CD4-positive, alpha-beta memory T cell (primary cell): ENCODE data around the gene NDUFA8. TPM values are rescaled to one million over a fixed set of nuclear protein-coding genes. Genes with fewer than 3 reads are reported as not detected.

Experiments used
- CTCF ChIA-PET: fragments of 350-600 bp; sonication (Branson Sonifier 250); formaldehyde crosslinking; loops from one replicate; lab custom pipeline; 2021; ENCODE audit warnings: inconsistent platforms; ENCODE audit not compliant: partially characterized antibody; lab: Charles Lee
- POLR2A ChIA-PET: fragments of 350-600 bp; sonication (Branson Sonifier 250); formaldehyde crosslinking; loops from one replicate; lab custom pipeline; 2021; ENCODE audit not compliant: partially characterized antibody; lab: Charles Lee
- DNase-seq, 5 donors: peaks; one replicate each; pipeline versions ENCODE4 v3.0.0 to v3.0.0-alpha.2; 2020 to 2022; ENCODE audit warnings: mixed read lengths in 1 of 5
- H3K27ac ChIP-seq: one replicate; pipeline ENCODE4 v1.7.0; 2013; ENCODE audit warnings: low read depth, low read length
- H3K27me3 ChIP-seq: 2 replicates; pipeline ENCODE4 v1.7.0; 2013; ENCODE audit warnings: mild to moderate bottlenecking, low read length, moderate library complexity; ENCODE audit not compliant: insufficient read depth
- H3K36me3 ChIP-seq: 2 replicates; pipeline ENCODE4 v1.7.0; 2013; ENCODE audit warnings: mild to moderate bottlenecking, low read length, moderate library complexity; ENCODE audit not compliant: insufficient read depth
- H3K4me1 ChIP-seq: 2 replicates; pipeline ENCODE4 v1.7.0; 2013; ENCODE audit warnings: mild to moderate bottlenecking, low read length, moderate library complexity; ENCODE audit not compliant: insufficient read depth
- H3K4me3 ChIP-seq, 2 donors: one replicate each; pipeline ENCODE4 v1.7.0; 2013; ENCODE audit warnings: low read length in 2 of 2, mild to moderate bottlenecking in 1 of 2
- H3K9me3 ChIP-seq, 2 donors: one replicate each; pipeline ENCODE4 v1.7.0; 2013; ENCODE audit warnings: low read length in 2 of 2, control low read depth in 1 of 2; ENCODE audit not compliant: control insufficient read depth in 1 of 2
- H3K27ac Mint-ChIP-seq, 7 donors: one replicate each; pipeline ENCODE4 v1.8.0; 2020 to 2021; ENCODE audit warnings: mixed read lengths in 7 of 7, mild to moderate bottlenecking in 6 of 7, inconsistent platforms in 3 of 7, moderate library complexity in 3 of 7
- H3K27me3 Mint-ChIP-seq, 2 donors: one replicate each; pipeline ENCODE4 v1.8.0; 2020 to 2021; ENCODE audit warnings: mixed read lengths in 2 of 2
- H3K36me3 Mint-ChIP-seq, 2 donors: one replicate each; pipeline ENCODE4 v1.8.0; 2020 to 2021; ENCODE audit warnings: mixed read lengths in 2 of 2, inconsistent platforms in 1 of 2, mild to moderate bottlenecking in 1 of 2
- H3K4me1 Mint-ChIP-seq, 4 donors: one replicate each; pipeline ENCODE4 v1.8.0; 2020 to 2021; ENCODE audit warnings: mixed read lengths in 4 of 4, mild to moderate bottlenecking in 1 of 4
- H3K4me3 Mint-ChIP-seq, 8 donors: one replicate each; pipeline ENCODE4 v1.8.0; 2020 to 2021; ENCODE audit warnings: mixed read lengths in 8 of 8, mild to moderate bottlenecking in 7 of 8, moderate library complexity in 6 of 8, inconsistent platforms in 3 of 8
- H3K9me3 Mint-ChIP-seq, 8 donors: one replicate each; pipeline ENCODE4 v1.8.0; 2020 to 2021; ENCODE audit warnings: mixed read lengths in 8 of 8, mild to moderate bottlenecking in 5 of 8, inconsistent platforms in 3 of 8, moderate library complexity in 1 of 8
- intact Hi-C: fragments of 100-400 bp; cut with micrococcal nuclease; formaldehyde crosslinking; loops from one replicate; pipeline ENCODE4 v1.15.1; 2023
- polyA plus RNA-seq, 2 donors: library from polyadenylated mRNA; unstranded; fragments of 300-500 nt; fragmentation: Illumina TruSeq; gene quantifications; one replicate each; pipeline ENCODE4 v1.2.3, GENCODE V29; 2021
- total RNA-seq, 2 experiments: library from RNA; stranded (reverse); gene quantifications; one replicate each; pipeline ENCODE4 v1.2.3, GENCODE V29; 2021

Gene NDUFA8
- total and polyA plus RNA-seq, 4 experiments from 2014 or later, result 17.6 to 74.3 (median 45.0) TPM

DNA sequence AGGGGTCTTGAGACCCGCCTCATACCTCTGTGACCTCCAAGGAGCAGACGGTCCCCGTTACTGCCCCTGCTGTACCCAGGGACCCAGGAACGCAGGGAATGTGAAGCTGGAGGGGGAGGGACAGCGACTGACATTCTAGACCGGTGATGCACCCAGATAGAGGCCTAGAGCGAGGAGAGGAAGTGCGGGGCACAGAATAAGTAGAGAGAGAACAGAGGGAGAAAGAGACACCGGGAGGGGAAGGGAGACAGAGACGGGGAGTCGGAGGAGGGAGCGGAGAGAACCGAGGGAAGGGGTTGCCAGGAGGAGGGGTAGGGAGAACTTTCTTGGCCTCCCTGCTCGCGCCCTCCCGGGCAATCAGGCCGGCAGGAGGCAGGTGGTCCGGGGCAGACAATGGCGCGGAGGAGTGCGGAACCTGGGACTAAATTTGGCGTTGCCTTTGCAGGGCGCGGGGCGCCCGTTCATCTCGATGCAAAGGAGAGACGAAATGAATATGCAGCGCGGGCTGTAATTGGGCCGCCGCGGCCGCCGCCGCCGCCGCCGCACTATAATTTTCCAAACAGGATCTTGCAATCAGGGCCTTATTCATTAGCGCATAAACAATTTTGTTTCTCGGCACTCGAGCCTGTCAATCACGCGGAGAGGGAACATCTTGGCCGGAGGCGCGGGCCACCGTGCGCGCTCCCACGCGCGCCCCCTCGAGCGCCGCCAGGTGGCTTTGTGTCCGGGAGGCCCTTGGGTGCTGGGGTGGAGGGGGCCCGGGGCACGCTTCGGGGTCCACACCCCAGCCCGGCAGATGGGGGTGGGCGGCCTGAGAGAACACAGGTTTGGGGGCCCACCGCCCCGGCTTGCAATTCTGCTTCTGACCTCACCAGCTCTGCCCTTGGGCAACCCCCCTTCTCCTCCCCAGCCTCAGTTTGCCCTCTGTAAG is 33.0 kb downstream of the NDUFA8 start:
- Mint-ChIP-seq H3K36me3 (no peaks in the 10 kb centered on the region), H3K9me3 (no peaks in the 10 kb centered on the region), H3K4me1 (peaks cover 11 to 25% (median 18%) of the 10 kb centered on the region in 4 donors), H3K27ac (peak overlapping the region in 1 of 7 donors; percentile 66), H3K4me3 (peak overlapping the region; percentile 45 to 76 (median 63)), H3K27me3 (peaks cover 25 to 28% of the 10 kb centered on the region in 2 donors)
- no peak for DNase-seq
- Histone ChIP-seq H3K27ac (no peak overlapping the region), H3K4me3 (no peak overlapping the region), H3K27me3 (peaks cover 11% of the 10 kb centered on the region), H3K36me3 (no peaks in the 10 kb centered on the region), H3K4me1 (peaks cover 7% of the 10 kb centered on the region), H3K9me3 (no peaks in the 10 kb centered on the region)
- POLR2A ChIA-PET, result interaction anchor here (1.2 kb wide), 1 partner anchor 138 kb away, joined by 3 read pairs; the partner anchor contains the start of genes MRRF and RBM18
- intact Hi-C loops, result no loop called here
- CTCF ChIA-PET, result interaction anchor here (0.7 to 9.2 kb wide), 7 partner anchors 10 to 231 kb away, joined by 3 to 165 read pairs (median 34); no protein-coding TSS in a partner anchor

DNA sequence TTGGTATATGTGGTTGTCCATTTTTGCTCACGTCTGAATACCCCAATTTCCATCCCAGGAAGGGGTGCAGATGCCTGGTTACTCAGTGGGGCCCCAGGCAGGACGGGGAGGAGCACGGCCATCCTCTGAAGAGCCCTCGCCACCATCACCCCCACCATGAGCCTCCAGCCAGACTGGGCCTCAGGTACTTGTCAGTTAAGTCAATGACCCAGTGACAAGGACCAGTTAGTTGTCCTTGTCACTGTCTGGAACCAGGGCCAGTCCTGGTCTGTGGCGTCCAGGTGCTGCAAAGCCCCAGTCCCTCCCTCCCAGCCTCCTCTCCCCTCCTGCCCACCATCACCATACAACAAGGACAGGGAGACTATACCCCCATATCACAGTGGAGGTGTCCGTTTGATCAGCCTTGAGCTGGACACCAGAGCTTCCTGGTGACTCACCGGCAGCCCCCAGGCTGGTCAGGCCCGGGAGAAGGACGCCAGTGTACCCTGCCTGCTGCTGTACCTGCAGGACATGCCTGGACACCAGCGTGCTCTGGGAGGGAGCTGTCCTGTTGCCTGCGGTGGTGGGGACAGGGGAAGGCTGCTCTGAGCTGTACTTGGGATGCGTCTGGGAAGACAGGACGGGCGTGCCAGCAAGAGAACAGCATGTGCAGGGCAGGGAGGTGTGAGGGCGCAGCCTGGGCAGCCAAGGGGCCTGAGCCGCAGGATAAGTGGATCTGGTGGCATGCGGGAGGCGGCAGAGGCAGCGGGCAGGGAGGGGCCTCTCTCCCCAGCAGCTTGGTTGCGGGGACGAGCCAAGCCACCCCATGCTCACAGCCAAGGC is 33.9 kb downstream of the NDUFA8 start:
- H3K27ac ChIP-seq, result no peak overlapping the region
- no peaks in the 10 kb centered on the region for H3K36me3 ChIP-seq
- peak overlapping the region in 6 of 8 donors; percentile 42 to 76 (median 60) for H3K4me3 Mint-ChIP-seq
- intact Hi-C loops, result no loop called here
- H3K4me3 ChIP-seq, result no peak overlapping the region
- no peaks in the 10 kb centered on the region for H3K36me3 Mint-ChIP-seq
- H3K9me3 Mint-ChIP-seq, result no peaks in the 10 kb centered on the region
- no peaks in the 10 kb centered on the region for H3K9me3 ChIP-seq
- no peak for DNase-seq
- H3K27me3 ChIP-seq, result peaks cover 11% of the 10 kb centered on the region
- ChIA-PET POLR2A (interaction anchor here (1.2 kb wide), 1 partner anchor 139 kb away, joined by 3 read pairs; the partner anchor contains the start of genes MRRF and RBM18), CTCF (interaction anchor here (0.8 to 9.2 kb wide), 20 partner anchors 10 to 1224 kb away, joined by 3 to 165 read pairs (median 7); no protein-coding TSS in a partner anchor)
- H3K4me1 ChIP-seq, result peaks cover 7% of the 10 kb centered on the region
- H3K27ac Mint-ChIP-seq, result peak overlapping the region in 1 of 7 donors; percentile 66
- H3K27me3 Mint-ChIP-seq, result peaks cover 22 to 28% of the 10 kb centered on the region in 2 donors
- peaks cover 11 to 25% (median 18%) of the 10 kb centered on the region in 4 donors for H3K4me1 Mint-ChIP-seq

DNA sequence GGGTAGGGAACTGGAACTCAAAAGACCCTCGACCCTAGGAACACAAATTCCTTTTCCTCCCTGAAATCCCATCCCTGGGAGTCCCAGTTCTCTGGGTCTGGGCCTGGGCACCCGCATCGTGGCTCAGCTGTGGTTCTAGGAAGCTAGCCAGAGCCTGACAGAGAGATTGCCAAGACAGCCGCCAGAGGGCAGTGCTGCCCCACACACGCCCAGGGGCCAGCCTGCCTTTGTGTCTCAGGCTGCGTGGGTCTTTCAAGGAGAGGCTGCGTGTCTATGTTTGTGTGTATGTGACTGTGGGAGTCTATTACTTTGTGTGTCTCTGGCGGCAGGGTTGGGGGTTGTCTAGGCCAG is 34.4 kb downstream of the NDUFA8 start:
- CTCF ChIA-PET, result interaction anchor here (0.6 to 9.2 kb wide), 22 partner anchors 9 to 1225 kb away, joined by 3 to 165 read pairs (median 7); no protein-coding TSS in a partner anchor
- H3K36me3 Mint-ChIP-seq, result no peaks in the 10 kb centered on the region
- Histone ChIP-seq H3K36me3 (no peaks in the 10 kb centered on the region), H3K4me3 (no peak overlapping the region), H3K27ac (no peak overlapping the region), H3K9me3 (no peaks in the 10 kb centered on the region), H3K4me1 (peaks cover 7% of the 10 kb centered on the region), H3K27me3 (peaks cover 11% of the 10 kb centered on the region)
- H3K27ac Mint-ChIP-seq, result peak overlapping the region in 1 of 7 donors; percentile 26
- H3K9me3 Mint-ChIP-seq, result no peaks in the 10 kb centered on the region
- H3K4me1 Mint-ChIP-seq, result peaks cover 11 to 25% (median 18%) of the 10 kb centered on the region in 4 donors
- POLR2A ChIA-PET, result no interaction called here
- peak overlapping the region in 6 of 8 donors; percentile 42 to 71 (median 60) for H3K4me3 Mint-ChIP-seq
- intact Hi-C loops, result no loop called here
- DNase-seq, result peak; percentile 65 to 75 (median 68)
- H3K27me3 Mint-ChIP-seq, result peaks cover 21 to 28% of the 10 kb centered on the region in 2 donors

DNA sequence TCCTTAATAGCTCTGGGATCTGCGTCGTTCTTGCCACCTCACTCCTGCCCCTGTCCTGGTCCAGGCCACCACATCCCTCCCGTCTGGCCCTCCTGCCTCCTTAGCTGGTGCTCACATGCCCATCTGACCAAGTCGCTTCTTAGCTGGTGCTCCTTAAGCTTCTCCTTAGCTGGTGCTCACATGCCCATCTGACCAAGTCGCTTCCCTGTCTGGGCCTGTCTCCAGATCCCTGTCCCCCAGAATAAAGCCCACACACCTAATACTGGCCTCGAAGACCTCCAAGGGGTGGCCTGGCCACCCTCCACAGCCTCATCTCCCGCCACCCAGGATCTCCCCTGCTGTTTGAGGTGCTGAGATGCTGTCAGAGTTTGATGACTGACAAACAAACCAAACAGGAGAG is 35.1 kb downstream of the NDUFA8 start:
- H3K36me3 ChIP-seq, result no peaks in the 10 kb centered on the region
- H3K4me1 ChIP-seq, result peaks cover 7% of the 10 kb centered on the region
- H3K4me3 Mint-ChIP-seq, result no peak overlapping the region
- DNase-seq, result no peak
- peaks cover 11% of the 10 kb centered on the region for H3K27me3 ChIP-seq
- no peak overlapping the region for H3K27ac Mint-ChIP-seq
- H3K36me3 Mint-ChIP-seq, result no peaks in the 10 kb centered on the region
- no peak overlapping the region for H3K4me3 ChIP-seq
- ChIA-PET CTCF (interaction anchor here (0.6 to 9.2 kb wide), 23 partner anchors 9 to 1225 kb away, joined by 3 to 165 read pairs (median 7); no protein-coding TSS in a partner anchor), POLR2A (no interaction called here)
- H3K4me1 Mint-ChIP-seq, result peaks cover 11 to 25% (median 18%) of the 10 kb centered on the region in 4 donors
- peaks cover 21 to 28% of the 10 kb centered on the region in 2 donors for H3K27me3 Mint-ChIP-seq
- H3K27ac ChIP-seq, result no peak overlapping the region
- no peaks in the 10 kb centered on the region for H3K9me3 Mint-ChIP-seq
- intact Hi-C loops, result no loop called here
- no peaks in the 10 kb centered on the region for H3K9me3 ChIP-seq

DNA sequence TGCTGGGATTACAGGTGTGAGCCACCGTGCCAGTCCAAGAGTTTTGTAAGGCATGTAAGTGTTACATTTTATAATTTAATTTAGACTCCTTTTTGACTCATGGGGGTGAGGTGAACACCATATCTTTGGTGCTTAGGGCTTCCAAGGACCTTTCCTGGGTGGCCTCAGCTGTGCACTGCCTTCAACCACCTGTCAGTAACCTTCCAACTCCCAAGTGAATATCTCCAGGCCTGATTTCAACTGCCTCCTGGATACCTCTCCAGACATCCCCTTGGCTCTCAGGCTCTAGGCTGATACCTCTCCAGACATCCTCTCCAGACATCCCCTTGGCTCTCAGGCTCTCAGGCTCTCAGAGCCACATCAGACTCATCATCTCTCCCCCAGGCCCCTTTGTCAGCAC is 35.5 kb downstream of the NDUFA8 start:
- H3K9me3 ChIP-seq, result no peaks in the 10 kb centered on the region
- DNase-seq, result no peak
- H3K4me1 ChIP-seq, result peaks cover 7% of the 10 kb centered on the region
- no peak overlapping the region for H3K27ac Mint-ChIP-seq
- peaks cover 11% of the 10 kb centered on the region for H3K27me3 ChIP-seq
- no peak overlapping the region for H3K27ac ChIP-seq
- no peak overlapping the region for H3K4me3 ChIP-seq
- ChIA-PET CTCF (interaction anchor here (0.9 to 9.2 kb wide), 18 partner anchors 8 to 692 kb away, joined by 3 to 165 read pairs (median 8); partner anchors contain the start of genes MORN5 and NDUFA8), POLR2A (no interaction called here)
- H3K36me3 Mint-ChIP-seq, result no peaks in the 10 kb centered on the region
- no peaks in the 10 kb centered on the region for H3K36me3 ChIP-seq
- peaks cover 21 to 28% of the 10 kb centered on the region in 2 donors for H3K27me3 Mint-ChIP-seq
- no peaks in the 10 kb centered on the region for H3K9me3 Mint-ChIP-seq
- H3K4me3 Mint-ChIP-seq, result no peak overlapping the region
- intact Hi-C loops, result no loop called here
- H3K4me1 Mint-ChIP-seq, result peaks cover 11 to 25% (median 16%) of the 10 kb centered on the region in 4 donors

DNA sequence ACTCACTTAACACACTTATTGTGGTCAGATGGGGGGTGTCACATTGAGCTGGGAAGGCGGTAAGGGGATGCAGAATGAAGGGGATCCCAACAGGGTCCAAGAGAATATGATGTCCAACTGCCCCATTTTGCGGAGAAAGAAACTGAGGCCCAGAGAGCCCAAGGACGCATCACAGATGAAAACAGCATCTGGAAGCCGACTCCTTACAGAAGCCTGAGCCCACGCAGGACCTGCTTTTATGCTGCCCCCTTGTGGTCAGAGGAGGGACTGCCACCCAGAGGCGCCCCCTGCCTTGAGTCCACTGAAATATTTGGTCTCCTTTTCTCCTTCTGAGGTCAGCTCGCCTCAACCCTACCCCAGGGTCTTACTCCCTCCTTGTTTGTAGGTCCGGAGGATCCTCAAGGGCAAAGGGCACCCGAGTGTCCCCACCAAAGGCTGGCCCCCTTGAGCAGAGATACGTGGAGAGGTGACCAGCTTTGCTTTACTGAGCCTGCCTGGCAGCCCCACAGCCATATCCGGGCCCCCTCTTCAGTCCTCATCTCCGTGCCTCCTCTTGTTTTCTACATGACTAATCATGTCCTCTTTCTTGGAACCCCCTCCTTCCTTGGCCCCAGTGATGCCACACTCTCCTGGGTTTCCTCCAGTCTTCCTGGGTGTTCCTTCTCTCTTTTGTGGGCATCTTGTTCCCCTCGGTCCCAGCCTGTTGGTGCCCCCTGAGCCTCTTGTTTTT is 36.5 kb downstream of the NDUFA8 start:
- Histone ChIP-seq H3K4me3 (no peak overlapping the region), H3K27me3 (peaks cover 11% of the 10 kb centered on the region), H3K9me3 (no peaks in the 10 kb centered on the region), H3K4me1 (peaks cover 7% of the 10 kb centered on the region), H3K36me3 (no peaks in the 10 kb centered on the region), H3K27ac (no peak overlapping the region)
- POLR2A ChIA-PET, result no interaction called here
- no peak overlapping the region for H3K27ac Mint-ChIP-seq
- CTCF ChIA-PET, result interaction anchor here (0.7 to 9.2 kb wide), 20 partner anchors 7 to 775 kb away, joined by 3 to 165 read pairs (median 6); partner anchors contain the start of genes MORN5 and NDUFA8
- no peaks in the 10 kb centered on the region for H3K9me3 Mint-ChIP-seq
- intact Hi-C loops, result loop anchor here (1.0 kb wide), 1 partner anchor 24 kb away; no protein-coding TSS in a partner anchor
- peak overlapping the region in 1 of 8 donors; percentile 29 for H3K4me3 Mint-ChIP-seq
- peaks cover 21 to 28% of the 10 kb centered on the region in 2 donors for H3K27me3 Mint-ChIP-seq
- no peaks in the 10 kb centered on the region for H3K36me3 Mint-ChIP-seq
- peaks cover 11 to 25% (median 16%) of the 10 kb centered on the region in 4 donors for H3K4me1 Mint-ChIP-seq
- DNase-seq, result peak; percentile 54 to 68 (median 58)
